Progenitor cell of endocrine pancreas (in vitro differentiated cells): Measurements from ENCODE around the gene DHRS1. TPM values are rescaled to one million over a fixed set of nuclear protein-coding genes. Genes with fewer than 3 reads are reported as not detected.

ENCODE experiments used
- DNase-seq: peaks from one replicate; pipeline ENCODE4 v3.0.0; 2021; ENCODE audit warnings: low spot score; ENCODE audit not compliant: unreplicated experiment
- H3K27ac Mint-ChIP-seq: 2 replicates; pipeline ENCODE4 v1.8.0; 2021; ENCODE audit warnings: mild to moderate bottlenecking, moderate library complexity, mixed read lengths
- H3K27me3 Mint-ChIP-seq: 2 replicates; pipeline ENCODE4 v1.8.0; 2021; ENCODE audit warnings: mixed read lengths
- H3K36me3 Mint-ChIP-seq: 2 replicates; pipeline ENCODE4 v1.8.0; 2022; ENCODE audit warnings: mixed read lengths; ENCODE audit not compliant: insufficient read depth
- H3K4me1 Mint-ChIP-seq: 2 replicates; pipeline ENCODE4 v1.8.0; 2021; ENCODE audit warnings: low read depth, mixed read lengths
- H3K4me3 Mint-ChIP-seq: 2 replicates; pipeline ENCODE4 v1.8.0; 2021; ENCODE audit warnings: low read depth, mild to moderate bottlenecking, moderate library complexity, mixed read lengths
- H3K9me3 Mint-ChIP-seq: 2 replicates; pipeline ENCODE4 v1.8.0; 2021; ENCODE audit warnings: low read depth, mixed read lengths
- total RNA-seq: library from RNA; stranded (reverse); gene quantifications from 2 replicates; pipeline ENCODE4 v1.2.1, GENCODE V29; 2021
- TF ChIP-seq, protein P1 (sequence below): fragments of 200-600 bp; sonication (generic); IDR thresholded peaks from one replicate; pipeline ENCODE4 v1.5.0; 2021; ENCODE audit warnings: antibody characterized with exemption, mild to moderate bottlenecking; ENCODE audit not compliant: unreplicated experiment

The DHRS1 gene
- total RNA-seq, 1 donor from 2014 or later: 33.4 TPM

DNA sequence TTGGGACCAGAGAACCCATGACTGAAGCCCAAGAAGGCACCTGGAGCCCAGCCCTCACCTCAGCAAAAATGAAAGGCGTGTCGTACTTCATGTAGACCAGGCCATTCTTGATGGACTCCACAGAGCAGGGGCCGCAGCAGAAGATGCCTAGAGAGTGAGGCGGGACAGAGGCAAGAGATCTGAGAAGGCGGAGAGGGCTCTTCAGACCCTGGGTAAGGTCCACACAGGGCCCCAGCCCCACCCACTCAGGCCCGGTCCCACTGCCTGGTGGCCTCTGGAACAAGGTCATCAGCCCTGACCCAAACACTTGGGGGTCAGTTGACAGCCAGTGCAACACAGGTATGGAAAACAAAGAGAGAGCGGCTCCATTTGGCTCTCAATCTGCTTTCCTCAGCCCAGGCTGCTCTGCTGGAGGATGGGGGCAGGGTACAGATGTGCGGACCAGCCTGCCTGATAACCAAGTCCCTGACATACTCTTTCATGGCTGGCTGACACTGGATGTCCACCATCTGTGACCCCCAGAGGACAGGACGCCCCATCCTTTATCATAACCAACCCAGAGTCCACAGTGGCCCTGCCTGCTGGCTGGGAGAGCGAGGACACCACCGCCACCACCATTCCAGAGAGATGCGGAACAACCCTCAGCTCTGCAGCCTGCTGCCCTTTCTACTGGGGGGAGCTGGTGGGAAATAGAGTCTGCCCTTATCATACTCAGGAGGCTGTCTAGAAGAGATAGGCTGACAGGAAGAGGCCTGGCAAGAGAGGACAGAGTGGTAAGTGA is 43.5 kb downstream of the DHRS1 start:
- DNase-seq: no peak
- H3K27me3 Mint-ChIP-seq: no peaks in the 10 kb centered on the region
- no peaks in the 10 kb centered on the region for H3K4me1 Mint-ChIP-seq
- no peaks in the 10 kb centered on the region for H3K9me3 Mint-ChIP-seq
- no peak overlapping the region for H3K4me3 Mint-ChIP-seq
- no peaks in the 10 kb centered on the region for H3K36me3 Mint-ChIP-seq
- H3K27ac Mint-ChIP-seq: no peak overlapping the region
- TF ChIP-seq, protein P1, sequence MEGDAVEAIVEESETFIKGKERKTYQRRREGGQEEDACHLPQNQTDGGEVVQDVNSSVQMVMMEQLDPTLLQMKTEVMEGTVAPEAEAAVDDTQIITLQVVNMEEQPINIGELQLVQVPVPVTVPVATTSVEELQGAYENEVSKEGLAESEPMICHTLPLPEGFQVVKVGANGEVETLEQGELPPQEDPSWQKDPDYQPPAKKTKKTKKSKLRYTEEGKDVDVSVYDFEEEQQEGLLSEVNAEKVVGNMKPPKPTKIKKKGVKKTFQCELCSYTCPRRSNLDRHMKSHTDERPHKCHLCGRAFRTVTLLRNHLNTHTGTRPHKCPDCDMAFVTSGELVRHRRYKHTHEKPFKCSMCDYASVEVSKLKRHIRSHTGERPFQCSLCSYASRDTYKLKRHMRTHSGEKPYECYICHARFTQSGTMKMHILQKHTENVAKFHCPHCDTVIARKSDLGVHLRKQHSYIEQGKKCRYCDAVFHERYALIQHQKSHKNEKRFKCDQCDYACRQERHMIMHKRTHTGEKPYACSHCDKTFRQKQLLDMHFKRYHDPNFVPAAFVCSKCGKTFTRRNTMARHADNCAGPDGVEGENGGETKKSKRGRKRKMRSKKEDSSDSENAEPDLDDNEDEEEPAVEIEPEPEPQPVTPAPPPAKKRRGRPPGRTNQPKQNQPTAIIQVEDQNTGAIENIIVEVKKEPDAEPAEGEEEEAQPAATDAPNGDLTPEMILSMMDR: no peak

DNA sequence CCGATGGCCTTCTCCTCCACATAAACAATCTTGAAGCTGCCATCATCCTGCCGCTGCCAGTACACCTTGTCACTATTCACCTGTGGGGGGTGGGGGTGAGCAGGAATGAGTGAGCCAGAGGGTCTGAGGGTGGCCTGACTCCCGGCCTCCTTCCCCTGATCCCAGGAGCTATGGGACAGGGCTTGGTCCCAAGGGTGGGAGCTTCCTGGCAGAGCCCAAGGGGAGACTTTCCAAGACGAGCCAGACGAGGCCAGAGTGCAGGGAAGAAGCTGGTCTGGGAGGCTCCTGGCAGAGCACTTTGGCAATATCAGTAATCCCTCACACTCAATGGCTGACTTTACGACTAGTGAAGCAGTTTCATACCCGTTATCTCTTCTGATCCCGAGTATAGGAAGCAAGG is 44.1 kb downstream of the DHRS1 start:
- Mint-ChIP-seq H3K4me1 (no peaks in the 10 kb centered on the region), H3K4me3 (no peak overlapping the region), H3K36me3 (no peaks in the 10 kb centered on the region), H3K27ac (no peak overlapping the region), H3K9me3 (no peaks in the 10 kb centered on the region), H3K27me3 (no peaks in the 10 kb centered on the region)
- TF ChIP-seq, protein P1: no peak
- no peak for DNase-seq

DNA sequence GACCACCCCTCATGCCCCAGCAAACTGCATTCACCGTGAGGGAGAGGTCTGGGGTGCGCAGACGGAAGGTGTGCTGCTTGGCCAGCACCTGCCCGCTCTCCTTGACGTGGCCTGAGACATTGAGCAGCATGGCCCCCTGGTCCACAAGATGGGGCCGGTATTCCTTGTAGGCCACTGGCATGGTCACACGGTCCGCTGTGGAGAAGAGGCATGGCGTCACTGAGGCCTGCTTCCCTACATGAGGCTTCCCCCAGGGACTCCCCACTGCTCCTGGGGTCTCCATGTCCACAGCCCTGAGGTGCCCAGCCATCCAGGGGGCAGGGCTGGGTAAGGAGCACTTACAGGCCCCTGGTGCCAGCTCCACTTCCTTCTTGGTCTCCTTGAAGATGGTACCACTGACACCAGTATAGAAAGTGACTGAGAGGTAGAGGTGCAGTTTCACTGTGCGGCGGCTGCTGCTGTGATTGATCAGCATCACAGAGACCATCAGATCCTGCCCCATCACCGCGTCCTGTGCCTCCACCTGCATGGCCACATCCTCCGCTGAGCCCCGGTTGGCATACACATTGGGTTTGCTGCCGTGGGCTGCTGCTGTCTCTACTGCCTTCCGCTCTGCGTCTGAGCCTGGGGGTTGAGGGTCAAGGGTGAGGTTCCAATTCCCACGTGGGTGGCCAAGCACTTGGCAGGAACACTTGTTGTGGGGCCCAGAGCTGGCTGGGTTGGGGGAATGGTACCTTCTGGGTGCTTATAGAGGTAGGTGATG is 44.8 kb downstream of the DHRS1 start:
- Mint-ChIP-seq H3K27ac (no peak overlapping the region), H3K9me3 (no peaks in the 10 kb centered on the region), H3K4me1 (no peaks in the 10 kb centered on the region), H3K36me3 (no peaks in the 10 kb centered on the region), H3K4me3 (no peak overlapping the region), H3K27me3 (no peaks in the 10 kb centered on the region)
- no peak for DNase-seq
- TF ChIP-seq, protein P1: no peak

GRCh38 chr14:24253936-24254335 is 45.6 kb downstream of the DHRS1 start:
- no peak for DNase-seq
- no peaks in the 10 kb centered on the region for H3K27me3 Mint-ChIP-seq
- TF ChIP-seq, protein P1: no peak
- H3K9me3 Mint-ChIP-seq: no peaks in the 10 kb centered on the region
- H3K4me3 Mint-ChIP-seq: no peak overlapping the region
- no peaks in the 10 kb centered on the region for H3K4me1 Mint-ChIP-seq
- H3K27ac Mint-ChIP-seq: no peak overlapping the region
- no peaks in the 10 kb centered on the region for H3K36me3 Mint-ChIP-seq

DNA sequence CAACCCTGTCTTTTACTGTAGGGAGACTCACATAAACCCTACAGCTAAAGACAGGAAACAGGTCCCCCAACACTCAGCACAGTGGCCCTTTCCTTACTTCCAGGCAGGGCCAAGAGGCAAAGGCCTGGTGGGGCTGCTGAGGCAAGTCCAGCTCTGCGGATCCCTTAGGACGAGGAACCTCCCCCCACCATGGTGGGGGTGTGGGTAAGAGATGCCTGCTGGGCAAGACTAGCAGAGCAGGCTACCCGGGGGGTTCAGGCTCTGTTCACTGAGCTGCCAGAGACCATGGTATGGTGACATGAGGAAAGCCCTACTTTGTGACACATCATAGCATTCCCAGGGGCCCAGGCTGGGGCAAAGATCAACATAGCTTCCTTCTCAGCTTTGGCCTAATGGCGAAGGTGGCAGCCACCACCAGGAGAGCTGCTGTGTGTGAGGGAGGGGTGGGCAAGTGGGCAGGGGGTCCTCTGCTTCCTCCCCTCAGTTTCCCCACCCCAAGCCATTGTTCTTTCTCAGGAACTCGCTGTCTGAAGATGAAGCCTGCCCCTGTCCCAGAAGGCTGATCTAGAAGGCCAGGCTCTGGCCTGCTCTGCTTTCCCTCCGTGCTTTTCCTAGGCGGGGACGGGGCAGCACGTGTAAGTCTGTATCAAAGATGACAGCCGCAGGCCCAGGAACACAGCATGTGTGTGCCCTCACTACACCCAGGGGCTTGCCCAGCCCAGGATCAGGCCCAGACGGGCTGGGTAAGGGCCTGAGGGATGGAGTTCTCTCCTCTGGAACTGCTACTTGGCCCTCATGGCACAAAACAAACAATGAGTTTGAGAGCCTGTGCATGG is 47.1 kb downstream of the DHRS1 start:
- no peaks in the 10 kb centered on the region for H3K4me1 Mint-ChIP-seq
- H3K27ac Mint-ChIP-seq: peak overlapping the region; percentile 49
- TF ChIP-seq, protein P1: no peak
- H3K9me3 Mint-ChIP-seq: no peaks in the 10 kb centered on the region
- no peak overlapping the region for H3K4me3 Mint-ChIP-seq
- DNase-seq: no peak
- H3K36me3 Mint-ChIP-seq: no peaks in the 10 kb centered on the region
- no peaks in the 10 kb centered on the region for H3K27me3 Mint-ChIP-seq
